H1 (cell line): ENCODE measurements around the gene HYLS1. TPM values are rescaled to one million over a fixed set of nuclear protein-coding genes. Genes with fewer than 3 reads are reported as not detected.

ENCODE experiments used
- CTCF ChIA-PET: fragments of 300-600 bp; sonication (Branson Sonifier 250); formaldehyde crosslinking; loops from one replicate; lab custom pipeline; 2021; ENCODE audit not compliant: partially characterized antibody; lab: Charles Lee
- POLR2A ChIA-PET: fragments of 300-600 bp; sonication (Branson Sonifier 250); formaldehyde crosslinking; loops from one replicate; lab custom pipeline; 2021; ENCODE audit warnings: inconsistent platforms; ENCODE audit not compliant: partially characterized antibody; lab: Charles Lee
- DNase-seq, 2 experiments: peaks; one replicate each; pipeline versions ENCODE4 v3.0.0 to v3.0.0-alpha.2; 2010 to 2022; ENCODE audit warnings: low spot score in 2 of 2, low read depth in 1 of 2, mixed read lengths in 1 of 2
- FAIRE-seq: peaks from 2 replicates; lab custom pipeline; 2011; peaks lifted over from hg19 to GRCh38; lab: Jason Lieb, UNC
- H2AFZ ChIP-seq: 2 replicates; pipeline ENCODE4 v1.8.1; 2012; ENCODE audit warnings: low read length, inconsistent platforms
- H2AK5ac ChIP-seq: 2 replicates; pipeline ENCODE4 v1.6.1; 2013; ENCODE audit warnings: low read depth, low read length
- H2BK120ac ChIP-seq: replicated peaks from 2 replicates; pipeline ENCODE3; 2013; ENCODE audit warnings: low read depth, low read length, inconsistent platforms
- H2BK12ac ChIP-seq: 2 replicates; pipeline ENCODE4 v1.6.1; 2013; ENCODE audit warnings: low read depth, low read length
- H2BK15ac ChIP-seq: 2 replicates; pipeline ENCODE4 v1.6.1; 2013; ENCODE audit warnings: low read length
- H2BK20ac ChIP-seq: 2 replicates; pipeline ENCODE4 v1.6.1; 2013; ENCODE audit warnings: low read length
- H2BK5ac ChIP-seq: 2 replicates; pipeline ENCODE4 v1.6.1; 2013; ENCODE audit warnings: low read depth, low read length
- H3K14ac ChIP-seq: 2 replicates; pipeline ENCODE4 v1.6.1; 2013; ENCODE audit warnings: inconsistent platforms; ENCODE audit not compliant: insufficient read length
- H3K18ac ChIP-seq: 2 replicates; pipeline ENCODE4 v1.6.1; 2013; ENCODE audit warnings: low read length; ENCODE audit errors: extremely low read depth
- H3K23ac ChIP-seq: 2 replicates; pipeline ENCODE4 v1.6.1; 2013; ENCODE audit warnings: inconsistent platforms; ENCODE audit not compliant: insufficient read length
- H3K23me2 ChIP-seq: 2 replicates; pipeline ENCODE4 v1.6.1; 2013; ENCODE audit warnings: low read depth, low read length
- H3K27ac ChIP-seq: 2 replicates; pipeline ENCODE4 v1.6.1; 2011; ENCODE audit warnings: low read depth, low read length, inconsistent platforms
- H3K27me3 ChIP-seq, 4 experiments: replicated peaks in 1 of 4; 1 replicate in 1 of 4; 2 replicates in 3 of 4; pipeline versions ENCODE4 v1.6.1 to v1.8.1; 2011 to 2013; ENCODE audit warnings: low read length in 3 of 4, mild to moderate bottlenecking in 3 of 4, inconsistent platforms in 2 of 4, mixed read lengths in 2 of 4, moderate library complexity in 1 of 4; ENCODE audit not compliant: control insufficient read depth in 3 of 4, insufficient read depth in 3 of 4; ENCODE audit errors: extremely low read depth in 1 of 4
- H3K36me3 ChIP-seq, 4 experiments: 2 replicates each; pipeline versions ENCODE4 v1.6.1 to v1.8.1; 2011 to 2013; ENCODE audit warnings: mild to moderate bottlenecking in 4 of 4, low read length in 3 of 4, moderate library complexity in 2 of 4, control low read depth in 1 of 4, inconsistent platforms in 1 of 4; ENCODE audit not compliant: insufficient read depth in 4 of 4, control insufficient read depth in 2 of 4
- H3K4ac ChIP-seq: replicated peaks from 2 replicates; pipeline ENCODE3; 2013; ENCODE audit warnings: low read length, low read depth, mixed read lengths, inconsistent platforms; ENCODE audit not compliant: insufficient read length
- H3K4me1 ChIP-seq, 4 experiments: replicated peaks in 1 of 4; 1 replicate in 1 of 4; 2 replicates in 3 of 4; pipeline versions ENCODE4 v1.6.1 to v1.8.1; 2011 to 2013; ENCODE audit warnings: low read length in 3 of 4, inconsistent platforms in 2 of 4, mixed read lengths in 1 of 4; ENCODE audit not compliant: insufficient read depth in 4 of 4, control insufficient read depth in 3 of 4
- H3K4me2 ChIP-seq, 2 experiments: 2 replicates each; pipeline versions ENCODE4 v1.6.1 to v1.8.1; 2011 to 2013; ENCODE audit warnings: low read depth in 2 of 2, low read length in 2 of 2, control low read depth in 1 of 2, inconsistent platforms in 1 of 2, mild to moderate bottlenecking in 1 of 2; ENCODE audit not compliant: insufficient read depth in 1 of 2
- H3K4me3 ChIP-seq, 4 experiments: fragments of 200-600, 300-600 bp in 1 of 4; sonication (generic), shearing (Covaris generic), sonication (Bioruptor Twin) in 1 of 4; 2 replicates each; pipeline versions ENCODE4 v1.5.1 to v1.8.1; 2011 to 2016; ENCODE audit warnings: low read length in 4 of 4, low read depth in 3 of 4, control low read depth in 2 of 4, inconsistent platforms in 2 of 4, mild to moderate bottlenecking in 2 of 4, mixed read lengths in 1 of 4, moderate library complexity in 1 of 4; ENCODE audit not compliant: insufficient read depth in 2 of 4; ENCODE audit errors: extremely low read depth in 1 of 4
- H3K56ac ChIP-seq: replicated peaks from 2 replicates; pipeline ENCODE3; 2013; ENCODE audit warnings: low read depth, mild to moderate bottlenecking, mixed read lengths, low read length, inconsistent platforms; ENCODE audit not compliant: insufficient read length
- H3K79me1 ChIP-seq: 2 replicates; pipeline ENCODE4 v1.6.1; 2013; ENCODE audit warnings: low read depth, low read length, control low read depth
- H3K79me2 ChIP-seq, 2 experiments: 2 replicates each; pipeline versions ENCODE4 v1.6.1 to v1.8.1; 2012 to 2013; ENCODE audit warnings: low read length in 2 of 2, mild to moderate bottlenecking in 2 of 2, inconsistent platforms in 1 of 2; ENCODE audit not compliant: insufficient read depth in 2 of 2, control insufficient read depth in 1 of 2
- H3K9ac ChIP-seq, 4 experiments: replicated peaks in 1 of 4; 1 replicate in 1 of 4; 2 replicates in 3 of 4; pipeline versions ENCODE4 v1.6.1 to v1.8.1; 2011 to 2013; ENCODE audit warnings: low read depth in 3 of 4, low read length in 3 of 4, control low read depth in 2 of 4, mild to moderate bottlenecking in 2 of 4, moderate library complexity in 2 of 4, inconsistent platforms in 1 of 4; ENCODE audit errors: extremely low read depth in 1 of 4
- H3K9me3 ChIP-seq, 2 experiments: 2 replicates each; pipeline versions ENCODE4 v1.6.1 to v1.8.1; 2012 to 2013; ENCODE audit warnings: mild to moderate bottlenecking in 2 of 2, moderate library complexity in 2 of 2, control low read depth in 1 of 2, inconsistent platforms in 1 of 2, low read depth in 1 of 2, low read length in 1 of 2, mixed read lengths in 1 of 2; ENCODE audit not compliant: insufficient read depth in 2 of 2
- H4K20me1 ChIP-seq, 2 experiments: replicated peaks in 1 of 2; 2 replicates each; pipeline versions ENCODE3 to v1.8.1; 2011 to 2013; ENCODE audit warnings: inconsistent platforms in 2 of 2, low read length in 2 of 2, mild to moderate bottlenecking in 1 of 2; ENCODE audit not compliant: insufficient read depth in 2 of 2, control insufficient read depth in 1 of 2
- H4K5ac ChIP-seq: 2 replicates; pipeline ENCODE4 v1.6.1; 2013; ENCODE audit warnings: low read length, low read depth, mixed read lengths, inconsistent platforms; ENCODE audit not compliant: insufficient read length
- H4K8ac ChIP-seq: 2 replicates; pipeline ENCODE4 v1.8.0; 2013; ENCODE audit warnings: mild to moderate bottlenecking, moderate library complexity, low read length, inconsistent platforms; ENCODE audit not compliant: insufficient read depth; ENCODE audit errors: extremely low read depth
- H4K91ac ChIP-seq: replicated peaks from 2 replicates; pipeline ENCODE3; 2013; ENCODE audit warnings: low read length, mixed read lengths, inconsistent platforms; ENCODE audit not compliant: insufficient read length
- BRCA1 ChIP-seq: IDR thresholded peaks from 2 replicates; pipeline ENCODE4 v1.6.1; 2012; ENCODE audit warnings: low read depth, low read length, improper control_type of control experiment
- CTBP2 ChIP-seq: IDR thresholded peaks from 2 replicates; pipeline ENCODE4 v1.7.0; 2011; ENCODE audit warnings: borderline replicate concordance, mild to moderate bottlenecking, moderate library complexity, mixed read lengths, low read length; ENCODE audit not compliant: insufficient read depth, insufficient read length
- E2F6 ChIP-seq: IDR thresholded peaks from 2 replicates; pipeline ENCODE4 v1.6.1; 2012; ENCODE audit warnings: inconsistent platforms
- HDAC2 ChIP-seq, 2 experiments: fragments of 300-600 bp in 1 of 2; sonication (generic) in 1 of 2; IDR thresholded peaks; 2 replicates each; pipeline ENCODE4 v1.6.1; 2011 to 2012; ENCODE audit warnings: low read depth in 2 of 2, low read length in 2 of 2, mild to moderate bottlenecking in 2 of 2, moderate library complexity in 2 of 2, borderline replicate concordance in 1 of 2, inconsistent platforms in 1 of 2
- POU5F1 ChIP-seq: IDR thresholded peaks from 2 replicates; pipeline ENCODE4 v1.6.1; 2011; ENCODE audit warnings: low read depth, mild to moderate bottlenecking, low read length, moderate library complexity
- TEAD4 ChIP-seq: IDR thresholded peaks from 2 replicates; pipeline ENCODE4 v1.6.1; 2012; ENCODE audit warnings: low read depth, low read length, inconsistent platforms, mixed read lengths
- WGBS, 2 experiments: shearing (Covaris generic) in 1 of 2; methylation state at CpG; one replicate each; pipeline versions ENCODE4 v1.1.6 to v1.1.7; 2013 to 2015; ENCODE audit warnings: low lambda C conversion rate in 2 of 2, mixed read lengths in 2 of 2, inconsistent platforms in 1 of 2, low coverage in 1 of 2, missing lambda C conversion rate in 1 of 2; ENCODE audit not compliant: insufficient replicate concordance in 2 of 2, insufficient coverage in 1 of 2, insufficient read length in 1 of 2; ENCODE audit errors: extremely low coverage in 1 of 2, missing lambda C conversion rate in 1 of 2; 5-methylcytosine and 5-hydroxymethylcytosine counted together
- polyA plus RNA-seq, 7 experiments: library from polyadenylated mRNA; depleted of rRNA in 3 of 7; stranded (reverse) in 5 of 7; unstranded in 2 of 7; fragments of >200 nt in 5 of 7; fragments of 200-250 nt in 2 of 7; gene quantifications; 1 replicate in 5 of 7; 2 replicates in 1 of 7; 4 replicates in 1 of 7; pipeline versions ENCODE4 v1.2.1 to v1.2.3, GENCODE V29; 2011 to 2013; ENCODE audit warnings: missing spikeins in 2 of 7, mixed read lengths in 2 of 7
- total RNA-seq: library from RNA; stranded (reverse); fragmentation: NEBNext Ultra II Directional; extraction: Animal tissue kit (Norgen Biotek cat#: 25700); gene quantifications from 2 replicates; pipeline ENCODE4 v1.2.1, GENCODE V29; 2021

The HYLS1 gene
- total and polyA plus RNA-seq, 2 of the 8 experiments (the other 6 are each of a cell fraction or from before 2014, with no cell fraction given), result 5.1 to 11.6 TPM

GRCh38 chr11:125949271-125950177 lies 62.1 kb downstream of the HYLS1 start:
- Histone ChIP-seq H3K18ac (no peak overlapping the region), H4K8ac (no peak overlapping the region), H3K14ac (no peak overlapping the region), H2AFZ (no peak overlapping the region), H2BK12ac (no peak overlapping the region), H2BK120ac (no peak overlapping the region), H3K9me3 (no peaks in the 10 kb centered on the region), H3K79me1 (no peaks in the 10 kb centered on the region), H3K4me1 (peaks cover 0 to 2% (median 0%) of the 10 kb centered on the region in 4 experiments; a peak in 3 of 7 replicates), H4K91ac (no peak overlapping the region), H3K56ac (no peak overlapping the region), H3K23ac (no peak overlapping the region), H2BK15ac (no peak overlapping the region), H3K27ac (no peak overlapping the region), H3K4ac (no peak overlapping the region), H4K5ac (no peak overlapping the region), H2BK20ac (no peak overlapping the region), H4K20me1 (no peaks in the 10 kb centered on the region), H3K27me3 (no peaks in the 10 kb centered on the region), H3K79me2 (no peaks in the 10 kb centered on the region), H2BK5ac (no peak overlapping the region), H3K23me2 (no peaks in the 10 kb centered on the region), H3K36me3 (no peaks in the 10 kb centered on the region), H2AK5ac (no peak overlapping the region), H3K4me2 (no peak overlapping the region), H3K4me3 (no peak overlapping the region), H3K9ac (no peak overlapping the region)
- WGBS, 2 experiments, result 92% methylated on average over 22 of the region's 22 CpGs; no CpG with 5 or more reads in 1 of the 2 experiments
- DNase-seq (peak in 1 of 2 experiments; percentile 37), FAIRE-seq (no peak)
- CTCF ChIA-PET, result interaction anchor here (0.8 to 2.9 kb wide), 5 partner anchors 8 to 244 kb away, joined by 3 to 17 read pairs (median 4); no protein-coding TSS in a partner anchor
- TF ChIP-seq POU5F1 (no peak), BRCA1 (no peak), TEAD4 (no peak), HDAC2 (IDR thresholded peaks at IDR 0.05; ENCODE audit: borderline replicate concordance in 1 of 2, low read depth in 2 of 2, low read length in 2 of 2) (no peak), E2F6 (no peak), CTBP2 (no peak)
- POLR2A ChIA-PET, result interaction anchor here (1.8 kb wide), 1 partner anchor 11 kb away, joined by 5 read pairs; no protein-coding TSS in a partner anchor
